H9 (cell line): Measurements from ENCODE around the gene CD68. TPM values are rescaled to one million over a fixed set of nuclear protein-coding genes. Genes with fewer than 3 reads are reported as not detected.

Experiments
- DNase-seq: peaks from one replicate; pipeline ENCODE4 v3.0.0-alpha.2; 2017
- H2AFZ ChIP-seq: one replicate; pipeline ENCODE4 v1.6.1; 2013; ENCODE audit warnings: mild to moderate bottlenecking, low read length, control low read depth, moderate library complexity
- H2AK5ac ChIP-seq: 2 replicates; pipeline ENCODE4 v1.6.1; 2013; ENCODE audit warnings: low read length, control low read depth, mixed read lengths; ENCODE audit not compliant: insufficient read length
- H2BK120ac ChIP-seq: one replicate; pipeline ENCODE4 v1.6.1; 2013; ENCODE audit warnings: low read depth, mild to moderate bottlenecking, low read length, control low read depth, inconsistent platforms; ENCODE audit not compliant: poor library complexity, severe bottlenecking
- H2BK12ac ChIP-seq: 2 replicates; pipeline ENCODE4 v1.6.1; 2013; ENCODE audit warnings: low read length, control low read depth, mixed read lengths, low read depth; ENCODE audit not compliant: insufficient read length
- H2BK15ac ChIP-seq: 2 replicates; pipeline ENCODE4 v1.6.1; 2013; ENCODE audit warnings: low read depth, low read length, control low read depth
- H2BK20ac ChIP-seq: one replicate; pipeline ENCODE4 v1.6.1; 2013; ENCODE audit warnings: low read depth, mild to moderate bottlenecking, low read length, control low read depth, inconsistent platforms; ENCODE audit not compliant: poor library complexity, severe bottlenecking
- H2BK5ac ChIP-seq: 2 replicates; pipeline ENCODE4 v1.6.1; 2013; ENCODE audit warnings: low read length, control low read depth, mixed read lengths; ENCODE audit not compliant: insufficient read length
- H3K14ac ChIP-seq: 2 replicates; pipeline ENCODE4 v1.6.1; 2013; ENCODE audit warnings: low read length, control low read depth; ENCODE audit not compliant: insufficient read depth
- H3K18ac ChIP-seq: 2 replicates; pipeline ENCODE4 v1.6.1; 2013; ENCODE audit warnings: low read depth, mild to moderate bottlenecking, mixed read lengths, low read length, control low read depth; ENCODE audit not compliant: insufficient read length
- H3K23ac ChIP-seq: 2 replicates; pipeline ENCODE4 v1.6.1; 2013; ENCODE audit warnings: low read length, control low read depth, mixed read lengths, low read depth; ENCODE audit not compliant: insufficient read length
- H3K23me2 ChIP-seq: 2 replicates; pipeline ENCODE4 v1.6.1; 2013; ENCODE audit warnings: low read depth, mild to moderate bottlenecking, mixed read lengths, low read length, control low read depth; ENCODE audit not compliant: insufficient read length, poor library complexity, severe bottlenecking
- H3K27ac ChIP-seq: 2 replicates; pipeline ENCODE4 v1.5.1; 2013; ENCODE audit warnings: low read length, control low read depth, mixed read lengths, low read depth; ENCODE audit not compliant: insufficient read length
- H3K27me3 ChIP-seq: 2 replicates; pipeline ENCODE4 v1.6.1; 2013; ENCODE audit warnings: low read length, control low read depth, inconsistent platforms; ENCODE audit not compliant: insufficient read depth
- H3K4ac ChIP-seq: 2 replicates; pipeline ENCODE4 v1.6.1; 2013; ENCODE audit warnings: low read depth, mild to moderate bottlenecking, control low read depth, inconsistent platforms, low read length, moderate library complexity
- H3K4me1 ChIP-seq: 2 replicates; pipeline ENCODE4 v1.6.1; 2013; ENCODE audit warnings: low read length, control low read depth, inconsistent platforms; ENCODE audit not compliant: insufficient read depth
- H3K4me2 ChIP-seq: 2 replicates; pipeline ENCODE4 v1.6.1; 2013; ENCODE audit warnings: low read length, control low read depth, mixed read lengths; ENCODE audit not compliant: insufficient read length, insufficient read depth
- H3K56ac ChIP-seq: 2 replicates; pipeline ENCODE4 v1.6.1; 2013; ENCODE audit warnings: low read depth, mild to moderate bottlenecking, mixed read lengths, low read length, control low read depth; ENCODE audit not compliant: insufficient read length
- H3K79me1 ChIP-seq: 2 replicates; pipeline ENCODE4 v1.6.1; 2013; ENCODE audit warnings: low read depth, mild to moderate bottlenecking, moderate library complexity, low read length, control low read depth, inconsistent platforms; ENCODE audit not compliant: insufficient read depth, poor library complexity, severe bottlenecking
- H3K79me2 ChIP-seq: 2 replicates; pipeline ENCODE4 v1.6.1; 2013; ENCODE audit warnings: low read length, control low read depth, inconsistent platforms; ENCODE audit not compliant: insufficient read depth
- H3K9ac ChIP-seq: 2 replicates; pipeline ENCODE4 v1.6.1; 2013; ENCODE audit warnings: low read length, control low read depth, mixed read lengths; ENCODE audit not compliant: insufficient read length; ENCODE audit errors: extremely low read depth
- H3K9me3 ChIP-seq: one replicate; pipeline ENCODE4 v1.6.1; 2013; ENCODE audit warnings: low read depth, low read length, inconsistent platforms; ENCODE audit not compliant: control insufficient read depth
- H3T11ph ChIP-seq: one replicate; pipeline ENCODE4 v1.6.1; 2013; ENCODE audit warnings: mild to moderate bottlenecking, low read length, control low read depth, inconsistent platforms
- H4K20me1 ChIP-seq: one replicate; pipeline ENCODE4 v1.6.1; 2013; ENCODE audit not compliant: control insufficient read depth, insufficient read length, insufficient read depth
- H4K5ac ChIP-seq: 2 replicates; pipeline ENCODE4 v1.6.1; 2013; ENCODE audit warnings: low read depth, mild to moderate bottlenecking, mixed read lengths, low read length, control low read depth; ENCODE audit not compliant: insufficient read length
- H4K8ac ChIP-seq: replicated peaks from 2 replicates; pipeline ENCODE4 v1.6.1; 2013; ENCODE audit warnings: low read length, control low read depth, mixed read lengths, low read depth; ENCODE audit not compliant: insufficient read length
- H4K91ac ChIP-seq: 2 replicates; pipeline ENCODE4 v1.6.1; 2013; ENCODE audit warnings: low read depth, mild to moderate bottlenecking, moderate library complexity, mixed read lengths, low read length, control low read depth; ENCODE audit not compliant: insufficient read length
- H3K27ac Mint-ChIP-seq, 3 experiments: 2 replicates in 2 of 3; 3 replicates in 1 of 3; pipeline ENCODE4 v1.8.0; 2020 to 2021; ENCODE audit warnings: mixed read lengths in 3 of 3, mild to moderate bottlenecking in 1 of 3, moderate library complexity in 1 of 3
- H3K27me3 Mint-ChIP-seq: 2 replicates; pipeline ENCODE4 v1.8.0; 2021; ENCODE audit warnings: low read depth, mild to moderate bottlenecking, moderate library complexity, mixed read lengths
- H3K36me3 Mint-ChIP-seq, 3 experiments: 2 replicates in 2 of 3; 3 replicates in 1 of 3; pipeline ENCODE4 v1.8.0; 2020 to 2021; ENCODE audit warnings: low read depth in 3 of 3, mixed read lengths in 3 of 3; ENCODE audit not compliant: insufficient read depth in 1 of 3
- H3K4me1 Mint-ChIP-seq, 2 experiments: 2 replicates each; pipeline ENCODE4 v1.8.0; 2020; ENCODE audit warnings: mixed read lengths in 2 of 2
- H3K4me3 Mint-ChIP-seq, 2 experiments: 2 replicates in 1 of 2; 3 replicates in 1 of 2; pipeline ENCODE4 v1.8.0; 2020 to 2021; ENCODE audit warnings: mild to moderate bottlenecking in 2 of 2, mixed read lengths in 2 of 2, moderate library complexity in 1 of 2
- H3K9me3 Mint-ChIP-seq, 2 experiments: 2 replicates in 1 of 2; 3 replicates in 1 of 2; pipeline ENCODE4 v1.8.0; 2020; ENCODE audit warnings: mild to moderate bottlenecking in 2 of 2, mixed read lengths in 2 of 2, moderate library complexity in 1 of 2
- WGBS: extraction: QIAGEN DNeasy Blood & Tissue Kit; methylation state at CpG from one replicate; pipeline ENCODE4 v1.1.7; 2013; ENCODE audit warnings: missing lambda C conversion rate, low lambda C conversion rate, mixed read lengths; ENCODE audit not compliant: insufficient read length; ENCODE audit errors: extremely low coverage; 5-methylcytosine and 5-hydroxymethylcytosine counted together
- total RNA-seq: library from RNA; stranded (reverse); gene quantifications from 2 replicates; pipeline ENCODE4 v1.2.1, GENCODE V29; 2021
- TF ChIP-seq, protein P1 (sequence below): fragments of 200-600 bp; sonication (generic); conservative IDR thresholded peaks from 3 replicates; pipeline ENCODE4 v1.8.0; 2021; ENCODE audit warnings: antibody characterized with exemption, mild to moderate bottlenecking

Gene CD68
- total RNA-seq, 1 experiment from 2014 or later = 0.42 TPM

GRCh38 chr17:7611635-7612293 is 32.3 kb downstream of the CD68 start:
- Histone ChIP-seq H3K79me1 (no peaks in the 10 kb centered on the region), H3K27ac (no peak overlapping the region), H4K91ac (no peak overlapping the region), H2BK5ac (no peak overlapping the region), H3K9me3 (no peaks in the 10 kb centered on the region), H2AK5ac (no peak overlapping the region), H3K18ac (no peak overlapping the region), H2BK12ac (no peak overlapping the region), H4K5ac (no peak overlapping the region), H2AFZ (no peak overlapping the region), H3K27me3 (no peaks in the 10 kb centered on the region), H3K79me2 (peaks cover 9% of the 10 kb centered on the region; the same call in 1 of the 2 replicates), H2BK120ac (no peak overlapping the region), H3T11ph (no peak overlapping the region), H3K4ac (no peak overlapping the region), H3K23me2 (peaks cover 7% of the 10 kb centered on the region), H4K8ac (no peak overlapping the region), H2BK15ac (no peak overlapping the region), H2BK20ac (no peak overlapping the region), H3K56ac (no peak overlapping the region), H3K9ac (peak overlapping the region; percentile 33), H3K23ac (no peak overlapping the region), H4K20me1 (no peaks in the 10 kb centered on the region), H3K4me1 (peaks cover 5% of the 10 kb centered on the region), H3K4me2 (no peak overlapping the region), H3K14ac (no peak overlapping the region)
- Mint-ChIP-seq H3K27ac (peak overlapping the region in 1 of 3 experiments; percentile 68; a peak in 2 of 7 replicates), H3K9me3 (no peaks in the 10 kb centered on the region), H3K27me3 (no peaks in the 10 kb centered on the region), H3K4me1 (peaks cover 22 to 23% of the 10 kb centered on the region in 2 experiments), H3K4me3 (peak overlapping the region in 1 of 2 experiments; percentile 89; a peak in 3 of 5 replicates), H3K36me3 (peaks cover 6 to 20% (median 14%) of the 10 kb centered on the region in 3 experiments; a peak in 6 of 7 replicates)
- DNase-seq = no peak
- TF ChIP-seq, protein P1, sequence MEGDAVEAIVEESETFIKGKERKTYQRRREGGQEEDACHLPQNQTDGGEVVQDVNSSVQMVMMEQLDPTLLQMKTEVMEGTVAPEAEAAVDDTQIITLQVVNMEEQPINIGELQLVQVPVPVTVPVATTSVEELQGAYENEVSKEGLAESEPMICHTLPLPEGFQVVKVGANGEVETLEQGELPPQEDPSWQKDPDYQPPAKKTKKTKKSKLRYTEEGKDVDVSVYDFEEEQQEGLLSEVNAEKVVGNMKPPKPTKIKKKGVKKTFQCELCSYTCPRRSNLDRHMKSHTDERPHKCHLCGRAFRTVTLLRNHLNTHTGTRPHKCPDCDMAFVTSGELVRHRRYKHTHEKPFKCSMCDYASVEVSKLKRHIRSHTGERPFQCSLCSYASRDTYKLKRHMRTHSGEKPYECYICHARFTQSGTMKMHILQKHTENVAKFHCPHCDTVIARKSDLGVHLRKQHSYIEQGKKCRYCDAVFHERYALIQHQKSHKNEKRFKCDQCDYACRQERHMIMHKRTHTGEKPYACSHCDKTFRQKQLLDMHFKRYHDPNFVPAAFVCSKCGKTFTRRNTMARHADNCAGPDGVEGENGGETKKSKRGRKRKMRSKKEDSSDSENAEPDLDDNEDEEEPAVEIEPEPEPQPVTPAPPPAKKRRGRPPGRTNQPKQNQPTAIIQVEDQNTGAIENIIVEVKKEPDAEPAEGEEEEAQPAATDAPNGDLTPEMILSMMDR = no peak
- WGBS = no CpG with 5 or more reads among the region's 3 CpGs
